Kasumi-1 (cell line): ENCODE data around the gene GRB10.
A peak's percentile ranks its signal among the peaks of the same experiment; 100 is the strongest.
"Not testable (repeated sequence)": the region's sequence is repeated elsewhere in the genome, so short reads cannot be mapped to it uniquely, and the experiment has no call there.

Source experiments
- DNase-seq, 2 experiments: peaks; one replicate each; lab custom pipeline; 2025; lab: John Stamatoyannopoulos, UW

Gene GRB10

DNA sequence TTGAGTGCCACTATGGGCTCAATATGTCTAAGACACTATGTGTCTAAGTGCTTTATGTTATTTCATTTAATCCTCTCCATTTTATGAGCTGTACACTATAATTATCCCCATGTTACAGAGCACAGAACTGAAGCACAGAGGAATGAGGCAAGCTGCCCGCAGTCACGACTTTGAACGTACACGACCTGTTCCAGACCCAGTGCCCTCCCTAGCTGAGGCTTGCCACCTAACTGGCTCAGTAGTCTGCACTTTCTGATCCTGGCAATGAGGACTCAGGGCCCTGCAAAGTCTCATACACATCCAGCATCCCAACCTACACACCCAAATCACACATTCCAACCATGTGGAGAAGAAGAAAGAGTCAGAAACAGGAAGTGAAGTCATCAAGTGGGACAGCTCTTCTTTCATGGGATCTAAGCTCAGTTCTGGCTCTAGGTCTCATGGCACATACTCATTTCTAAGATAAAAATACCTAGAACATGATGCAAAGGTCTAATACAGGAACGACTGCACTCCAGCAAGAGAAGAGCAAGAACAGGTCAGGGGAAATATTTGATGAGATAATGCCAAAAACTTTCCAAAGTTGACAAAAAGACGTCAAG is 175.1 kb downstream of the GRB10 start:
- no peak for DNase-seq

DNA sequence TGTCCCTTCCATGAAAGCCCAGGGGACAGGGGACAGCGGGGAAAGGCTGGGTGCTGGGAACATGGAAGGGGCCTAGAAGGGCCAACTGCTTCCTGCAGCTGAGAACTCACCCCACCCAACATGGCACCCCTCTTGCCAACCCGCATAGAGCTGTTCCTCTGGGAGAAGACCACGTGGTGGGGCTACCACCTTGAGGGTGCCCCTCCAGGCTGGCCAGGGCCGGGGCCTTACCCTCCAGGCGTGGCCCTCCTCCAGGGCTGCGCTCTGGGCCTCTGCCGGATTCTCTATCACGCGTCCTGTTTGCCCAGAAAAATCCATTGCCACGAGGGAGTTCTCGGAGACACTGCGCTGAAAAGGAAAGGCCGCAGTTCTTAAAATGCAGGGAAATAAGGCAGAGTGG is 177.6 kb downstream of the GRB10 start:
- no peak for DNase-seq

DNA sequence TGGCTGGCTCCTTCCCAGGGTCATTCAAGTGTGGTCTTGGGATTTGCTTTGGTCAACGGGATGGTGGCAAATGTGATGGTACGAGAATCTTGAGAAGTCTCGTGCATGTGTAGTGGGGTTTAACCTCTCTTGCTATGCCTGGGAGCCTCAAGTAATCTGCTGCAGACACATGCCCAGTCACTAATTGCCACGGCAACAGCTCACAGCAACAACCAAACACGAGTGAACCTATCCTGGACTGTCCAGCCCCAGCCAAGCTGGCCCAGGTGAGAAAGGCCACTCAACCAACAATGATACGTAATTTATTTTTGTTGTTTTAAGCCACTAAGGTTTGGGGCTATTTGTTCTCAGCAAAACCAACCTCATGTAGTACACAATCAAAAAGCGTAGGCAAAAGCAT is 179.4 kb downstream of the GRB10 start:
- no peak for DNase-seq

DNA sequence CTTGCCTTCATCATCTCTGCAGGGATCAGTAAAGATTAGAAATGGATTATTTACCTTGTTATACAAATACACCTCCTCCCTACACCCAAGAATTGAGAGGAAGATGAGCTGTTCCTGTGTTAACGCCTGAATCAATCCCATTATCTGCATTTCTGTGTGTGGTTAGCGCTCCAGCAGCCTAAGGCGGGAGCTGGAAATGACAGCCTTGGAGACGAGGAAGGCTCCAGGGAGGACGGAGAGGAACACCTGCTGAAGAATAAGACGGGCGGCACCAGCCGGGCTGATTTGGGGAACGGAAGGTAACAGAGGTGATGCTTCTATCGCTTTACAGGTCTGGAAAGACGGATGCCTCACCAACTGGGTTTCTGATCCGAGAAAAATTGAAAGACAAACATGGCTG is 183.3 kb downstream of the GRB10 start:
- DNase-seq: no peak

DNA sequence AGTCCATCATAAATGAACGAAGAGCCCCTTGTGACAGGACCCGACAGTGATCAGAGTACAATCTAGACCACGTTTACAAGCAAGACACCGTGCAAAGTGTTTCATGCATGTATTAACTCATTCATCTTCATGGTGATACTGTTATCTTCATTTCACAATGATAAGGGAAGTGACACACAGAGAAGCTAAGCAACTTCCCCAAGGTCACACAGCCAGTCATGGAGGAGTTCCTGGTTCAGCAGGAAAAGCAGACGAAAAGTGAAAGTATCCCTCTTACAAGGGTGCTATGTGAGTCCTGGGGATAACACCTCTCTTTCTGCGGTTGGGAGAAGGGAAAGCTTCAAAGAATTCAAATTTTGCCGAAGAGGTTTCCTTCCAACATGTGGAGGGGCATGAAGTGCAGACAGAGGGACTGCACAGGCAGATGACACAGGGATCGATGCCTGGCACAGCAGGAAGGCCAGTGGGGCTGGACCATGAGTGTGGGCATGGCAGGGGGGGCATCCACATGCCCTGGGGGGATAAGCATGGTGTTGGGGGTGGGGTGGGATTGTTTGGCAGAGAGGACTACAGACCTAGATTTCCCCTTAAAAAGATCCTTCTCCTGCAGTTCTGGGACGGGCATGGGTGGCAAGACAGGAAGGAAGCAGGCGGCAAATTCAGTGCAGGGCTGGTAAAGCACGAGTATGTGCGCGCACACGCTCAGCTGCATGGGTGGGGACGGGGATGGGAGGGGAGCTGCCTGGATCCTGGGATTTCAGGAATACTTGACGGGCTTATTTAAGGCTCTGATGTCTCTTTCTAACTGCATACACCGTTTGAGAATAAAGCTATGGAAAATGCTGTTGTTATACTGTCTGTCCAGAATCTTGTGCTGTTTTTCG is 184.0 kb downstream of the GRB10 start:
- DNase-seq: no peak

DNA sequence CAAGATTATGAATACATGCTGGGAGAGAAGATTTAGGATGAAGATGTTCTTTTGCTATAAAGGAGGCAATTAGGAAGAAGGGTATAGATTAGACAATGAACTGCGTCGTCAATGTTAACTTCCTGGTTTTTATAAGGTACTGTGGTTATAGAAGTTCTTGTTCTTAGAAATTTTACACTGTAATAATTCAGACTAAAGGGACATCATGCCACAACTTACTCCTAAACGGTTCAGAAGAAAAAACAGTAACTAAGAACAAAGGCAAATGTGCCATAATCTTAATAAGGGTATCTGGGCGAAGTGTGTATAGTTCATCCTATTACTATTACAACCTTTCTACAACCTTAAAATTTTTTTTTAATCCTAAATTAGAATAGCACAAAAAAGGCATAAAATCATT is 186.2 kb downstream of the GRB10 start:
- DNase-seq: no peak

DNA sequence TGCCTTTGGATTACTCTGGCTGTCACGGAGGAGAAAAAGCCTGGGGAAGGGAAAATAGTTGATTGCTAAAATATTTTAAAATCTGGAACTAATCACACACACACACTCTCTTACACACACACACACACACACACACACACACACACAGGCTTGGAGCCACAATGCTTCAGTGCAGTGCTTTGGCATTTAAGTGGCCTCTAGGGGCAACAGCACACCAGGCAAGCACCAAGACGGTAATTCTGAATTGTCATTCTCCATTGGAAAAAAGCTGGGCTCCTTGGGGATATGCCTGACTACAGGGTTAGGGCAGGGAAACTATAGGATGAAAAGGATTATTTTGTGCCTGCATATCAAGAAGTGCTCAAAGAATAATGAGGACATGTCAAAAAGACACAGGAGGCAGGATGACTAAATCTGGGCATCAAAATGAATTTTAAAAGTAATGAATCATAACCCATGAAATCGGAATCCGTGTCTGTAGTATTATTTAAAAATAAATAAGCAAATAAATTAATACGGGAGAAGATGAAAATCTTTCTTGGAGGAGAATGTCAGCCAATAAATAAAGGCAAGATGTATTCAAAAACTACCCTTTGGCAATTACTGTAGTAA is 187.1 kb downstream of the GRB10 start:
- peak; percentile 42 to 46 for DNase-seq

DNA sequence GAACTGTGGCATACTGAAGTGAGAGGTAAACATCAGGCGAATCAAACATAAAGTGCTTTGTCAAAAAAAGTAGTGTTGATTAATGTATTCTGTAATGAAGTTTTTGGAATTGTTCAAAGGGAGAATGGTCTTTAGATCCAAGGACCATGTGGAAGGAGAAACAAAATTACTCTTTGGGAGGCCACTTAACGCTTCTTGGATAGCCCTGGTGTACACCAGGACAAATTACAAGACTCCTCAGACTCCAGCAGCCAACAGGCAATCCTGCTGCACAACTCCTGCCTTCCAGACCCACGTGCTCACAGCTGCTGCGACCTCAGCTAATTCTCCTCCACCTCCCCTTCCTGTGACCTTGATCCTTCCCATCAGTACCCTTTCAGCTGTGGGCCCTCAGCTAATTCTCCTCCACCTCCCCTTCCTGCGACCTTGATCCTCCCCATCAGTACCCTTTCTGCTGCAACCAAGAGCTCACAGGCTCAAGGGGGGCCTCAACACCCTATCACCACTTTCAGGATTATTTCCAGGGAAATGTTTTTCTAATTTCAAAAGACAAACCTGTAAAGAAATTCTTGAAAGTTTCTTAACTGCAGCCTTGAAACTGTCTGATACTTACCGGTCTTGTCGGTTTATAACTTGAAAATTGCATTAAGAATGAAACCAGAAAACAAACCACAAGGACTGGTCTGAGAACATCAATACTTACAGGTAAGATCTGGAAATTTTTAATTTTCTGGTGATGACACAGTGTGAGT is 187.8 kb downstream of the GRB10 start:
- no peak for DNase-seq

DNA sequence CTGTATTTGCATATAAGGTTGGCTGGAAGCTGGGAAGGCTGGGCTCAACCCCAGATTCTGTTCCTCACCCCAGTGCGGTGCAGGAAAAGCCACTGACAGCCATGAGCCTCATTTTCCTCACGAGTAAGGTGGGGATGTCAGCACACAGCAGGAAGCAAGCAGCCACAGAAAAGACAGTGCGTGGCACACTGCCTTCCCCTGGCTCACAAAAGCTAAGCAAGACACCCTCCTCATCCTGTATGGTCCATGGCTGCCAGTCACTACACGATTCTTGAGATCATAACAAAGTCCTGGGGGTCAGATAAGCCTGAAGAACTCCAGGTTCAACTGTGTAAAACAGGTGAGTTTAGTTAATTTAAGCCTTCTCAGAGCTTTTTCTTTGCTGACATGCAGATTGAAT is 188.6 kb downstream of the GRB10 start:
- DNase-seq: no peak

DNA sequence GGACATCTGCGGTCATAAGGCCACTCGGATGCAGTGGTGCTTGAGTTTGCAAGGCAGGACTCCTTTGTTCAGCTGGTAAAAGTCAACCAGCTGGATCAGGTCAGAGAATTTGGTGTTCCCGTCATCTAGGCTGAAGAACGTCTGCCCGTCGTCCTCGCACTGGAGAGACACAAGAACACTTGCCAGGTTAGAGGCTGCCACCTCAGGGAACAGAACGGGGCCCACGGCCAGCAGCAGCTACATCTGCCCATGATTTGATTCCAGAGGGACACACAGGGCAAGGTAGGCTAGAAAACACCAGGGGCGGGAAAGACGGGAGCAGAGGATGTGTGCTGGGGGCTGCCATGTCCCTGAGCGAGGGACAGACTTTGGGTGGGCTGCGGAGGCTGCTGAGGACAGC is 189.8 kb downstream of the GRB10 start:
- no peak for DNase-seq

DNA sequence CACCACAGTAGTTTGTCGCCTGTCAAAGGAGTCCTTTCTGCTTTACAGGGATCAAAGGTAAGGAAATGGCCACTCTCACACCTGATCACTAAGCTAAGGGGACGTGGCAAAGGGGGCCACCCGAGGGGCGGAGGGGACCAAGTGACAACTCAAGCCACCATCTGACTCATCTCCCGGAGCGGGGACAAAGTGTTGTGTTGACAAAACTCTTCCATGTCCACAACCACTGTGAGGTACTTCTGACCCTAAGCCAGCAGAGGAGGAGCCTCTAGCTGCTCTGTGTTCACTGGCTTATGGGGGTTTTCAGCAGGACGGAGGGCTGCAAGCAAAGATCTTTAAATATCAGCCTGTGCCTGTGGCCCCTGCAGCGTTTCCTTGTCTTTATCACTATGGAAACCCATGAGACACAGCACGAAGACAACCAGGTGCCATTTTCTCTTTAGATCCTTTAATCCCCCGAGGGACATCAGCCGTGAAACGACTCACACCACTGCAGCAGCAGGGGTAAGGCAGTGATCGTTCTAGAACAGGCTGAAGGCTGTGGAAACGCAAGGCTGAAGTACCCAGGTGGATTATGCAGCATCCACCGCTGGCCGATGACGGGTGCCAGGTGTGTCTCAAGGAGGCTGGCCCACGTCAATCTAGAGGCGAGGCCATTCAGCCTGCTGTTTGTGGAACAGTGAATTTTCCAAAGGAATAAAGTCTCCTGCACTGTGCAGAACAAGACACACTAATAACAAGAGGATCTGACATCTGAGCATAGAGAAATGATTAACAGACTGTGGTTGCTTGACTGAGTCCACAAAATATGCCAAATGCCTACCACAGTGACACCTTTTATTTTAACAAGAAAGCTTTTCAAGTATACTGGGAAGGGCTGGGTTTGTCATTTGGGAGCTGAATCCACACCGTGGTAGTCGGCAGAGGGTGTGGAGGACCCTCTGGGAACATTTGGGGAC is 190.9 kb downstream of the GRB10 start:
- no peak for DNase-seq

DNA sequence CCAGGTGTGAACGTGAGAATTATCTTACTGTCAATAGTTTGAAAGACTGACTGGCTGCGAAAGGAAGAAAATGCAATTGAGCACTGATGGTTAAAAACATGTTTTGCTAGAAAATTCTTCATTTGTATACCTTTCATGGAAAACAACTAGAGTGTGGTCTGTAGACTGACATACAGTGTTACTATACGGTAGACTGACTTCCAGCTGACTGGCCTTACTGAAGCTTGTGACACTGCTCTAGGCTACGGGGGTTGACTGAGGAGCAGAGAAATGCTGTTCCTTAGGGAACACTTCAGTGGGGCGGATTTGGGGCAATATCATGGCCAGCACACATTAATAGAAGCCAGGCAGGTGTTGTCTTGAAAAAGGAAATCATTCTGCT is 191.6 kb downstream of the GRB10 start:
- DNase-seq: no peak

DNA sequence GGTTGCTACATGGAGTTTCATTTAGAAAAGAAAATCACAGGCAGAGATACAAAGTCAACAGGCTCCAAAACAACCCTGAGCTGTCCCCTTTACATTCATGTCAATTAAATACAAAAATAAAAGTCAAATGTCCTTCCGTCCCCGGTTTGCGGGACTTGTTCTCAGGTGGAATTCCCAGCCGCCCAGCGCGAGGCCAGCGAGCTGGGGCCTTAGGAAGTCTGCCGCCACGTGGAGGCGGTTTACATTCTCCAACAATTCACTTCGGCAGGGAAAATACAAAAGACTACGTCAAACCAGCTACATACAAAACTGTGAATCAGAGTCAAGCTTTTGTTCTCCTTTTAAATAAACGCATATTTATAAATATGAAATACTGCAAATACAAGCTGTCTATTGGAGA is 192.2 kb downstream of the GRB10 start:
- DNase-seq: no peak

DNA sequence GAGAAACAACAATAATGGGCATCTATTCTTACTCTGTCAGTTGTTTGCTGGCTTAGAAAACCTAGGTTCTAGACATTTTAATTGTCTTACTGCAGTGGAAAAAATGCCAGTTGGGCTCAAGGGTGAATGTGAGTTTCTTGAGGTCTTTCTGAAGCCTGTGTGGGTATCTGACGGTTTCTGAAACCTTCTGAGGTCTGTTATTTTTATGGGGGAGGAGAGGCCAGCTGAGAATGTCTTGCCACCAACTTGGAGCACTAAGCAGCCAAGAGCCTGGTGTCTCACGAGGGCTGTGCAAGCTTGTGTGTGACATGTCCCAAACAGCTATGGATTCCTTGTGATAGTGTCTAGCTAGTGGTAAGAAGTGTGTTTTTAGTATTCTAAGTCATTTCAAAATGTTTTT is 193.3 kb downstream of the GRB10 start:
- no peak for DNase-seq

DNA sequence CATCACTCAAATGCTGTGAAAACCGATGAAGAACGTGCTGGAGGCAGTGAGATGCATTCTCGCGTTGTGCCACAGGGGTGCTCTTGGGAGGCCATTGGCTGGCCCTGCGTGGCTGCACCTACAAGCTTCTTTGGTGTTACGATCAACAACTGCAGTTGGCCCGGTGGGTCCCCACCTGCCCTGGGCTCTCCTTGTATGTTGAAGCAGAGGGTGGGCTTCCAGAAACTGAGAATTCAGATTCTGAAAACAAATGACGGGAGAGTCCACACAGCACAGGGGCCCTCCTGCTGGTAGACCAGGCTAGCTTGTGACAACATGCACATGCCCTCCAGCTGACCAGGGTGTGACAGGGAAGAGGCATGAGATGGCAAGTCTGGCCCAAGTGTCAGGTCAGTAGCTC is 193.8 kb downstream of the GRB10 start:
- DNase-seq: no peak

DNA sequence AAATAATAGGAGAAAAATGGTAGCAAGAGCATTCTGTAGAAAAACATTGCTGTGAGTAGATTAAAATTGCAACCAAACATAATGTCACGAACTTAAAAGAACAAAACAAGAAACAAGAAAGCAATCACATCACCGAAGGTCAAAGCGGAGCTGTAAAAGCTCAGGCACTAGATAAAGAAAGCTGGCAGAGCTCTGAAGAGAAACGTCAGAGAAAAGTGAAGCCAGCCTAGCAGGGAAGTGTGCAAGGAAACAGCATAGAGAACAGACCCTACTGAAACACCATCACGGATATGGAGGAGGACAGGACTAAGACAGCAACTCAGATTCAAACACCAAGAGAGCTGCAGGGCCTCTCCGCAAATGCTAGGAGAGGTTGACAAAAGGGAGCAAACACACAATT is 195.0 kb downstream of the GRB10 start:
- DNase-seq: no peak

DNA sequence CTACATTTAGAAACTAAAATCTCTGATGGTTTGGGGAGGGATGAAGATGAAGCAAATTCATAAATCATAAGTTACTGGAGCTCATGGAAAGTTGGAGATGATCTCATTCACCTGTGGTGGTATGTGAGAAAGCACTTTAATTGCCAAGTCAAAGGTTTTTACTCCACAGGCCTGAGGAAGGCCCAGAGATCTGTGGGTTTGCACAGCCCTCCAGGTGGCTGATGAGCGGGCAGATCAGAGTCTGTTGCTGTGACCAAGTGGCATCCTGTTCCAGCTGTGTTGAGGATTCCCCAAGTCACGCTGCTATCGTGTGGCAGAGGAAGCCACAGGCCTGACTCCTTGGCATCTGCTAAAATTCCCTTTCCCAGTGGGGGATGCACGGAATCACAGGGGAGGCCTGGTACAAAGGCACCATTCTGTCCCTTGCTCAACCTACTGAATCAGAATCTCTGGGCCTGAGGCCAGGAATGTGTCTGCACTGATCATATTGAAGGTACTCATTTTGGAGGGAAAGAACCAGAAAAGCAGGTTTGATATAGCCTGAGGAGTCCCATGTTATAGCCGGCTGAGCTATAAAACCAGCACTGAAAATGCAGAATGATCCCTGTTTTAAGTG is 197.8 kb downstream of the GRB10 start:
- no peak for DNase-seq

DNA sequence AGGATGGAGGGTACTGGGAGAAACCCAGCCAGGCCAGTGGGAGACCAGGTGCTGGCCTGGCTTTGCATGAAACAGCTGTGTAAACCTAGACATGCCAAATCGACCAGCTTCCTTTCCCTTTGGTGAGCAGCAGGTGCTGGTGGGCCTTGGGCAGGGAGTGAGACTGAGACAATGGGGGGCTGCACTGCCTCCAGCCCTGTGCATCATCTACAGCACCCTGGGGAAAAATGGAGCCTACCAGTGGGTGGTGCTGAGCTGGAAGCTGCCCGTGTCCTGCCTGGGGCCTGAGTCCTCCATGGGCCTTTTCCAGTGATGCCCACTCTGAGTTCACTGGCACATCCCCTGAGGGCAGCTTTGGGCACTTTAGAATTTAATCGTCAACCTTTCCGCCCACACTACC is 198.3 kb downstream of the GRB10 start:
- no peak for DNase-seq

DNA sequence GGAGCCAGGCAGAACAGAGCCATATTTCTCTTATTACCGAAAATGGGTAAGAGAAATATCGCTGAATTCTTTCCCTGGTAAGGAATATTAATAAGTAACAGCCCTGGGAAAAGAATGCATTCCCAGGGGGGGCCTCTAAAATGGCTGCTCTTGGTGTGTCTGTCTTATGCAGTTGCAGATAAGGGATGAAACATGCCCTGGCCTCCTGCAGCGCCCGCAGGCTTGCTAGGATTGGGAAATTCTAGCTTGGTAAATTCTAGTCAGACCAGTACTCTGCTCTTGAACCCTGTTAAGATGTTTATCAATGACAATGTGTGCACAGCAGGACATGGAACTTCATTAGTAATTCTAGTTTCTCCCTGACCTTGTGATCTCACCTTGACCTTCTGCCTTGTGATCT is 199.4 kb downstream of the GRB10 start:
- DNase-seq: not testable (repeated sequence)

DNA sequence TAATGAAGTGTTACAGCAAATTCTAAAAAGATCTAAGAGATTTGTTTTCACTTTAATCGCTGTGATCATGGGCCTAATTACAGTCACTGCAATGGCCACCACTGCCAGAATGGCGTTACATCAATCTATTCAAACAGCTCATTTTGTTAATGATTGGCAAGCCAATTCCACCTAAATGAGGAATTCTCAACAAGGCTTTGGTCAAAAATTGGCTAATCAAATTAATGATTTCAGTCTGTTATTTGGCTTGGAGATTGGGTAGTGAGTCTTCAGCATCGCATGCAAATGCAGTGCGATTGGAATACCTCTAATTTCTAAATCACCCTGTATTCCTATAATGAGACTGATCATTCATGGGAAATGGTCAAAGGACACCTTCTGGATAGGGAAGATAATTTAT is 200.4 kb downstream of the GRB10 start:
- not testable (repeated sequence) for DNase-seq

DNA sequence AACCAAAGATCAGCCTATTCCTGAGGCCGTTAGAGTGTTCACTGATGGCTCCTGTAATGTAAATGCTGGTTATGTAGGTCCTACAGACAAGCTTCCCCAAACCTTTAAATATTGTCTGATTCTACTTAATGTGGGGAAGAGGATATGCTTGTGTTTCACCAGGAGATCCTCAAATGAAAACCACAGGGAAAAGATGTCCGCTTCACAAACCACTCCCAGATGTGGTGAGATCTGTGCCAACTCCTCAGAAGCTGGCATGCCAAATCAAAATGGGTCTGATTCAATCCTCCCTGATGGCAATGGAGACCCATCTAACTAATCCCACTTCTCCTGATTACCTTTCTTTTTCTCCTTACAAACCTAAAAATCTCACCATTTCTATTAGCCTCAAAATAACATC is 202.0 kb downstream of the GRB10 start:
- DNase-seq: not testable (repeated sequence)
